Tibial nerve (tissue), 4 donors: Measurements from ENCODE around the gene TOP3A.

Experiments used
- EP300 ChIP-seq, 2 donors: sonication (generic); formaldehyde crosslinking; IDR thresholded peaks; one replicate each; pipeline ENCODE4 v1.6.1; 2017; ENCODE audit warnings: antibody characterized with exemption in 2 of 2, mild to moderate bottlenecking in 1 of 2
- POLR2A ChIP-seq, 2 donors: fragments of 450-650 bp; IDR thresholded peaks; one replicate each; pipeline ENCODE4 v1.6.1; 2017; ENCODE audit warnings: antibody characterized with exemption in 2 of 2, mild to moderate bottlenecking in 2 of 2, moderate library complexity in 2 of 2
- TF ChIP-seq, protein P1 (sequence below), 5 experiments: fragments of 200-600 bp in 3 of 5; fragments of 450-650 bp in 2 of 5; sonication (generic) in 3 of 5; IDR thresholded peaks; one replicate each; pipeline ENCODE4 v1.5.1; 2016 to 2019; ENCODE audit warnings: antibody characterized with exemption in 5 of 5, mild to moderate bottlenecking in 3 of 5, moderate library complexity in 2 of 5

DNA sequence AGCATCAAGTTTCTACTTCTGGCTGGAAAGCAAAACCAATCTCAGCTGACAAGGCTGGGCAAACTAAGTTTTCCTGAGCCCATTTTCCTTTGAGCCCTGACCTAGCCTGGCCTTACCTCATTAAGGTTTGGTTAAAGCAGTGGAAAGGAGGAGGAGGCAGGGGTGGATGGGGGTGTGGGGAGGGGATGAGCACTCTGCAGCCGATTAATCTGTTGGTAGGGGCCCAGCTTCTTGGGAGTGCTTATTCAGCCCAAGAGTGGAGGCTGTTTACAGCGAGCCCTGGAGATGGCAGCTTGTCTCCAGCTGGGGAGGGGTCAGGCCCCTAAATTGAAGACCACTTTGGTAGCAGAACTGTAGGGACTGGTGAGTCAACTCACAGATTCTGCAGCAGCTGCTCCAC lies 12.3 kb upstream of the TOP3A start:
- TF ChIP-seq, protein P1, sequence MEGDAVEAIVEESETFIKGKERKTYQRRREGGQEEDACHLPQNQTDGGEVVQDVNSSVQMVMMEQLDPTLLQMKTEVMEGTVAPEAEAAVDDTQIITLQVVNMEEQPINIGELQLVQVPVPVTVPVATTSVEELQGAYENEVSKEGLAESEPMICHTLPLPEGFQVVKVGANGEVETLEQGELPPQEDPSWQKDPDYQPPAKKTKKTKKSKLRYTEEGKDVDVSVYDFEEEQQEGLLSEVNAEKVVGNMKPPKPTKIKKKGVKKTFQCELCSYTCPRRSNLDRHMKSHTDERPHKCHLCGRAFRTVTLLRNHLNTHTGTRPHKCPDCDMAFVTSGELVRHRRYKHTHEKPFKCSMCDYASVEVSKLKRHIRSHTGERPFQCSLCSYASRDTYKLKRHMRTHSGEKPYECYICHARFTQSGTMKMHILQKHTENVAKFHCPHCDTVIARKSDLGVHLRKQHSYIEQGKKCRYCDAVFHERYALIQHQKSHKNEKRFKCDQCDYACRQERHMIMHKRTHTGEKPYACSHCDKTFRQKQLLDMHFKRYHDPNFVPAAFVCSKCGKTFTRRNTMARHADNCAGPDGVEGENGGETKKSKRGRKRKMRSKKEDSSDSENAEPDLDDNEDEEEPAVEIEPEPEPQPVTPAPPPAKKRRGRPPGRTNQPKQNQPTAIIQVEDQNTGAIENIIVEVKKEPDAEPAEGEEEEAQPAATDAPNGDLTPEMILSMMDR (IDR thresholded peaks at IDR 0.05), result no peak
- no peak for TF ChIP-seq POLR2A (IDR thresholded peaks at IDR 0.05)
- TF ChIP-seq EP300 (IDR thresholded peaks at IDR 0.05), result no peak
